Endothelial cell of umbilical vein (primary cell): ENCODE measurements around the gene SELENOH. TPM values are rescaled to one million over a fixed set of nuclear protein-coding genes. Genes with fewer than 3 reads are reported as not detected.

Source experiments
- BruUV-seq: library from RNA; stranded (reverse); fragments of 400-500 nt; replicated peaks from 2 replicates; lab custom pipeline; 2021; lab: Mats Ljungman, UMichigan
- CTCF ChIA-PET: fragments of 300-600, 350-600 bp; sonication (Branson Sonifier 250); formaldehyde crosslinking; loops from one replicate; lab custom pipeline; 2021; ENCODE audit warnings: antibody characterized with exemption, inconsistent platforms; lab: Charles Lee
- POLR2A ChIA-PET: fragments of 300-600, 350-600 bp; sonication (Branson Sonifier 250); formaldehyde crosslinking; loops from one replicate; lab custom pipeline; 2021; ENCODE audit warnings: antibody characterized with exemption, inconsistent platforms; lab: Charles Lee
- DNase-seq: peaks from one replicate; pipeline ENCODE4 v3.0.0-alpha.2; 2011; ENCODE audit warnings: low read depth, low spot score
- FAIRE-seq: peaks from 2 replicates; lab custom pipeline; 2011; peaks lifted over from hg19 to GRCh38; lab: Jason Lieb, UNC
- H2AFZ ChIP-seq: 2 replicates; pipeline ENCODE4 v1.6.0; 2012; ENCODE audit warnings: low read depth, low read length, control low read depth, inconsistent platforms
- H3K27ac ChIP-seq: 2 replicates; pipeline ENCODE4 v1.5.1; 2011; ENCODE audit warnings: low read depth, mild to moderate bottlenecking, control low read depth, low read length, moderate library complexity; ENCODE audit not compliant: insufficient read depth
- H3K27me3 ChIP-seq, 2 experiments: 2 replicates each; pipeline versions ENCODE4 v1.6.0 to v1.6.1; 2011; ENCODE audit warnings: low read length in 2 of 2, mixed read lengths in 1 of 2; ENCODE audit not compliant: control insufficient read depth in 2 of 2, insufficient read depth in 2 of 2
- H3K36me3 ChIP-seq, 2 experiments: 2 replicates in 1 of 2; 3 replicates in 1 of 2; pipeline ENCODE4 v1.5.1; 2011; ENCODE audit warnings: low read length in 2 of 2, mild to moderate bottlenecking in 1 of 2, moderate library complexity in 1 of 2; ENCODE audit not compliant: control insufficient read depth in 2 of 2, insufficient read depth in 2 of 2; ENCODE audit errors: extremely low read depth in 1 of 2
- H3K4me1 ChIP-seq: 3 replicates; pipeline ENCODE4 v1.5.1; 2011; ENCODE audit warnings: mild to moderate bottlenecking, low read length; ENCODE audit not compliant: control insufficient read depth, insufficient read depth; ENCODE audit errors: extremely low read depth
- H3K4me2 ChIP-seq: 2 replicates; pipeline ENCODE4 v1.6.1; 2011; ENCODE audit warnings: low read length, control low read depth, mixed read lengths; ENCODE audit not compliant: insufficient read depth
- H3K4me3 ChIP-seq, 3 experiments: fragments of 200-600 bp in 1 of 3; sonication (generic), shearing (Covaris generic) in 1 of 3; replicated peaks in 1 of 3; 2 replicates each; pipeline ENCODE4 v1.5.1; 2011 to 2016; ENCODE audit warnings: control low read depth in 3 of 3, low read length in 3 of 3, mild to moderate bottlenecking in 2 of 3, inconsistent platforms in 1 of 3, low read depth in 1 of 3, moderate library complexity in 1 of 3; ENCODE audit not compliant: insufficient read depth in 1 of 3
- H3K79me2 ChIP-seq: 2 replicates; pipeline ENCODE4 v1.6.0; 2012; ENCODE audit warnings: low read length, inconsistent platforms; ENCODE audit not compliant: control insufficient read depth, insufficient read depth
- H3K9ac ChIP-seq: replicated peaks from 2 replicates; pipeline ENCODE3; 2011; ENCODE audit warnings: low read length, control low read depth; ENCODE audit not compliant: insufficient read depth; ENCODE audit errors: extremely low read depth
- H3K9me1 ChIP-seq: replicated peaks from 3 replicates; pipeline ENCODE4 v1.6.0; 2011; ENCODE audit warnings: mild to moderate bottlenecking, low read length; ENCODE audit not compliant: control insufficient read depth, insufficient read depth; ENCODE audit errors: extremely low read depth
- H3K9me3 ChIP-seq: replicated peaks from 2 replicates; pipeline ENCODE4 v1.5.1; 2012; ENCODE audit warnings: low read length, inconsistent platforms; ENCODE audit not compliant: control insufficient read depth, insufficient read depth
- H4K20me1 ChIP-seq: replicated peaks from 2 replicates; pipeline ENCODE3; 2011; ENCODE audit warnings: mild to moderate bottlenecking, low read length; ENCODE audit not compliant: control insufficient read depth, insufficient read depth; ENCODE audit errors: extremely low read depth
- FOS ChIP-seq: IDR thresholded peaks from 2 replicates; pipeline ENCODE4 v1.6.1; 2011; ENCODE audit warnings: mild to moderate bottlenecking, low read length, moderate library complexity, borderline replicate concordance; ENCODE audit not compliant: insufficient read depth
- POLR2A ChIP-seq: IDR thresholded peaks from 2 replicates; pipeline ENCODE4 v1.6.1; 2012; ENCODE audit warnings: low read depth, mild to moderate bottlenecking, control low read depth, low read length
- POLR2AphosphoS5 ChIP-seq: IDR thresholded peaks from 2 replicates; pipeline ENCODE4 v1.6.1; 2012; ENCODE audit warnings: low read depth, mild to moderate bottlenecking, control low read depth, low read length, moderate library complexity; ENCODE audit not compliant: insufficient read depth
- dilution Hi-C: fragments of 300-500 bp; cut with MboI; formaldehyde crosslinking; loops from one replicate; pipeline ENCODE4 v1.15.0; 2019; ENCODE audit warnings: low sequenced_read_pairs; ENCODE audit not compliant: extremely low pct_ligation_motif_present
- intact Hi-C: fragments of 100-400 bp; cut with micrococcal nuclease; formaldehyde crosslinking; loops from one replicate; pipeline ENCODE4 v1.10.0; 2022
- polyA plus RNA-seq, 4 experiments: library from polyadenylated mRNA; depleted of rRNA in 3 of 4; stranded (reverse) in 3 of 4; unstranded in 1 of 4; fragments of >200 nt; gene quantifications; 2 replicates each; pipeline versions ENCODE4 v1.2.1 to v1.2.3, GENCODE V29; 2011 to 2012; ENCODE audit warnings: missing spikeins in 1 of 4
- total RNA-seq: library from RNA; stranded (reverse); gene quantifications from 2 replicates; pipeline ENCODE4 v1.2.3, GENCODE V29; 2021

SELENOH gene
- total and polyA plus RNA-seq, 2 donors (not counting 3 experiments of a cell fraction or from before 2014, with no cell fraction given) = 161 to 247 TPM

- FAIRE-seq (peak; percentile 78), DNase-seq (peak; percentile 97)
- CTCF ChIA-PET = interaction anchor here (0.8 to 13.5 kb wide), 12 partner anchors 10 to 752 kb away, joined by 3 to 375 read pairs (median 4); partner anchors contain the start of gene BTBD18
- Histone ChIP-seq H3K9me1 (no peaks in the 10 kb centered on the region), H3K4me2 (peak within 1 kb of the TSS; percentile 100), H3K9me3 (no peaks in the 10 kb centered on the region), H3K4me3 (peak within 1 kb of the TSS; percentile 68 to 98 (median 83)), H3K27me3 (no peaks in the 10 kb centered on the region), H4K20me1 (peaks cover 6% of the 10 kb centered on the region), H3K27ac (peak within 1 kb of the TSS; percentile 89), H2AFZ (peak within 1 kb of the TSS; percentile 46), H3K36me3 (no peaks in the 10 kb centered on the region), H3K79me2 (peaks cover 49% of the 10 kb centered on the region), H3K9ac (peak within 1 kb of the TSS; percentile 96), H3K4me1 (peaks cover 26% of the 10 kb centered on the region)
- POLR2A ChIA-PET = interaction anchor here (0.7 to 5.7 kb wide), 8 partner anchors 9 to 50 kb away, joined by 3 to 39 read pairs (median 6); partner anchors contain the start of genes MED19, SELENOH and TMX2
- TF ChIP-seq FOS = no peak
- TF ChIP-seq POLR2A = peak; percentile 80
- TF ChIP-seq POLR2AphosphoS5 = peak; percentile 81
- TSS peak; percentile 93 for BruUV-seq
- intact Hi-C loops (loop anchor here (1.0 to 5.0 kb wide), 4 partner anchors 21 to 241 kb away; partner anchors contain the start of genes MED19, SELENOH and TMX2), dilution Hi-C loops (no loop called here)
These were observed 20.3 kb downstream of the SELENOH start, which contains the start of gene CTNND1 for GRCh38 chr11:57761301-57762234. Gene CTNND1, plus strand, starts transcription at chr11:57761802. Its CDS starts 29,677 bp downstream, at chr11:57791479.
